Measurements from ENCODE around the gene GAS7. TPM values are rescaled to one million over a fixed set of nuclear protein-coding genes. Genes with fewer than 3 reads are reported as not detected.

The GAS7 gene
- total and polyA plus RNA-seq, 2 donors (not counting 1 experiment from before 2014, with no cell fraction given) = 3.4 to 13.6 TPM

GRCh38 chr17:10119203-10120108 is 79.0 kb downstream of the GAS7 start:
- Histone ChIP-seq H3K36me3 (replicated peaks in 1 of 2; ENCODE audit: control extremely low read depth in 1 of 2, control insufficient read depth in 1 of 2, extremely low read depth in 1 of 2, insufficient read depth in 2 of 2, low read length in 1 of 2) (no peaks in the 10 kb centered on the region), H3K79me2 (ENCODE audit: control insufficient read depth, insufficient read depth, low read length) (no peaks in the 10 kb centered on the region), H3K4me2 (replicated peaks; ENCODE audit: low read depth, low read length, poor library complexity, severe bottlenecking) (peak overlapping the region; percentile 55), H3K9me3 (ENCODE audit: control extremely low read depth in 1 of 3, control insufficient read depth in 2 of 3, insufficient read depth in 1 of 3, low read length in 2 of 3) (peaks cover 0 to 3% (median 0%) of the 10 kb centered on the region in 3 donors), H3K27me3 (replicated peaks in 1 of 4; ENCODE audit: control extremely low read depth in 1 of 4, control insufficient read depth in 3 of 4, insufficient read depth in 4 of 4, low read length in 3 of 4) (no peaks in the 10 kb centered on the region), H3K4me1 (ENCODE audit: control insufficient read depth in 2 of 2, insufficient read depth in 2 of 2, low read length in 2 of 2) (peaks cover 78 to 88% of the 10 kb centered on the region in 2 donors), H4K20me1 (ENCODE audit: control insufficient read depth, insufficient read depth, low read length, poor library complexity, severe bottlenecking) (no peaks in the 10 kb centered on the region), H3K9ac (ENCODE audit: low read length) (peak overlapping the region; percentile 9), H3K27ac (ENCODE audit: low read length in 2 of 2) (peak overlapping the region; percentile 61 to 75), H2AFZ (ENCODE audit: insufficient read depth, low read depth, low read length, poor library complexity, severe bottlenecking) (peak overlapping the region; percentile 50), H3K4me3 (ENCODE audit: control extremely low read depth in 1 of 5, extremely low read depth in 1 of 5, insufficient read depth in 1 of 5, low read depth in 2 of 5, low read length in 4 of 5) (peak overlapping the region in 1 of 5 experiments; percentile 19)
- H3K9me3 Mint-ChIP-seq (ENCODE audit: insufficient read depth) = no peaks in the 10 kb centered on the region
- TF ChIP-seq EZH2 (IDR thresholded peaks at IDR 0.05; ENCODE audit: borderline replicate concordance, insufficient read depth, low read depth, low read length, poor library complexity, severe bottlenecking) = no peak
- no peak for TF ChIP-seq CTCF (IDR thresholded peaks at IDR 0.05)
- ChIA-PET CTCF (interaction anchor here (0.7 to 2.4 kb wide), 8 partner anchors 21 to 153 kb away, joined by 3 to 13 read pairs (median 3); no protein-coding TSS in a partner anchor), POLR2A (interaction anchor here (0.6 to 1.0 kb wide), 2 partner anchors 36 to 611 kb away, joined by 4 read pairs; no protein-coding TSS in a partner anchor)
- H3K27me3 Mint-ChIP-seq = no peaks in the 10 kb centered on the region
- ATAC-seq (ENCODE audit: low read depth) (peak; percentile 2), DNase-seq (peak; percentile 47)
- intact Hi-C loops (cut with micrococcal nuclease) = no loop called here
- H3K4me1 Mint-ChIP-seq = peaks cover 78% of the 10 kb centered on the region
- WGBS (ENCODE audit: insufficient coverage) = 3% methylated on average over 7 of the region's 8 CpGs
- peak overlapping the region; percentile 83 for H3K27ac Mint-ChIP-seq
- H3K4me3 Mint-ChIP-seq = peak overlapping the region; percentile 63

- TF ChIP-seq CTCF (IDR thresholded peaks at IDR 0.05) = no peak
- TF ChIP-seq EZH2 (IDR thresholded peaks at IDR 0.05; ENCODE audit: borderline replicate concordance, insufficient read depth, low read depth, low read length, poor library complexity, severe bottlenecking) = no peak
- Histone ChIP-seq H3K79me2 (ENCODE audit: control insufficient read depth, insufficient read depth, low read length) (no peaks in the 10 kb centered on the region), H4K20me1 (ENCODE audit: control insufficient read depth, insufficient read depth, low read length, poor library complexity, severe bottlenecking) (no peaks in the 10 kb centered on the region), H3K4me1 (ENCODE audit: control insufficient read depth in 2 of 2, insufficient read depth in 2 of 2, low read length in 2 of 2) (peaks cover 83 to 94% of the 10 kb centered on the region in 2 donors), H3K9me3 (ENCODE audit: control extremely low read depth in 1 of 3, control insufficient read depth in 2 of 3, insufficient read depth in 1 of 3, low read length in 2 of 3) (peaks cover 0 to 3% (median 0%) of the 10 kb centered on the region in 3 donors), H3K9ac (ENCODE audit: low read length) (no peak overlapping the region), H3K36me3 (replicated peaks in 1 of 2; ENCODE audit: control extremely low read depth in 1 of 2, control insufficient read depth in 1 of 2, extremely low read depth in 1 of 2, insufficient read depth in 2 of 2, low read length in 1 of 2) (no peaks in the 10 kb centered on the region), H2AFZ (ENCODE audit: insufficient read depth, low read depth, low read length, poor library complexity, severe bottlenecking) (peak overlapping the region; percentile 50), H3K4me2 (replicated peaks; ENCODE audit: low read depth, low read length, poor library complexity, severe bottlenecking) (peak overlapping the region; percentile 55), H3K27me3 (replicated peaks in 1 of 4; ENCODE audit: control extremely low read depth in 1 of 4, control insufficient read depth in 3 of 4, insufficient read depth in 4 of 4, low read length in 3 of 4) (no peaks in the 10 kb centered on the region), H3K4me3 (ENCODE audit: control extremely low read depth in 1 of 5, extremely low read depth in 1 of 5, insufficient read depth in 1 of 5, low read depth in 2 of 5, low read length in 4 of 5) (no peak overlapping the region), H3K27ac (ENCODE audit: low read length in 2 of 2) (peak overlapping the region; percentile 61 to 75)
- no peak for ATAC-seq (ENCODE audit: low read depth)
- POLR2A ChIA-PET = interaction anchor here (0.7 kb wide), 1 partner anchor 33 kb away, joined by 12 read pairs; no protein-coding TSS in a partner anchor
- 14% methylated on average over 2 of the region's 5 CpGs for WGBS (ENCODE audit: insufficient coverage)
- H3K27me3 Mint-ChIP-seq = no peaks in the 10 kb centered on the region
- peak; percentile 26 for DNase-seq
- H3K27ac Mint-ChIP-seq = peak overlapping the region; percentile 83
- CTCF ChIA-PET = interaction anchor here (0.7 to 2.4 kb wide), 5 partner anchors 22 to 108 kb away, joined by 3 to 13 read pairs (median 6); no protein-coding TSS in a partner anchor
- H3K4me3 Mint-ChIP-seq = peak overlapping the region; percentile 63
- peaks cover 83% of the 10 kb centered on the region for H3K4me1 Mint-ChIP-seq
- no peaks in the 10 kb centered on the region for H3K9me3 Mint-ChIP-seq (ENCODE audit: insufficient read depth)
- intact Hi-C loops (cut with micrococcal nuclease) = no loop called here
These were observed 79.6 kb downstream of the GAS7 start for GRCh38 chr17:10118788-10119130.

Measured in B cell (primary cell).